Left cardiac atrium (tissue), 4 donors: ENCODE data around the gene KDM8. TPM values are rescaled to one million over a fixed set of nuclear protein-coding genes. Genes with fewer than 3 reads are reported as not detected.
A peak's percentile ranks its signal among the peaks of the same experiment; 100 is the strongest.

Source experiments
- ATAC-seq, 2 donors: fragments of 200-7000 bp; cut with Tn5 transposase; one replicate each; pipeline ENCODE4 v1.9.1; 2020; ENCODE audit warnings: mild to moderate bottlenecking in 2 of 2, moderate library complexity in 2 of 2
- DNase-seq: peaks from one replicate; pipeline ENCODE4 v3.0.0-alpha.2; 2020
- intact Hi-C, 2 donors: fragments of 100-400 bp; cut with DNase I; formaldehyde crosslinking; loops; one replicate each; pipeline versions ENCODE4 v1.14.1 to v1.15.1; 2022 to 2023
- total RNA-seq, 2 donors: library from RNA; stranded (reverse); fragmentation: NEBNext Ultra II Directional; extraction: Animal tissue kit (Norgen Biotek cat#: 25700); gene quantifications; one replicate each; pipeline ENCODE4 v1.2.1, GENCODE V29; 2021
- donor health status: DM: no; HTN: yes; CAD: no.
- donor health status: DM: no; HTN: yes; CAD: no; lungs with severe emphysema.
- donor health status: DM: yes; HTN: yes; CAD: no.
- donor health status: Dilated cardiomyopathy.

The KDM8 gene
- total RNA-seq, 2 donors from 2014 or later = 3.0 to 4.2 TPM

DNA sequence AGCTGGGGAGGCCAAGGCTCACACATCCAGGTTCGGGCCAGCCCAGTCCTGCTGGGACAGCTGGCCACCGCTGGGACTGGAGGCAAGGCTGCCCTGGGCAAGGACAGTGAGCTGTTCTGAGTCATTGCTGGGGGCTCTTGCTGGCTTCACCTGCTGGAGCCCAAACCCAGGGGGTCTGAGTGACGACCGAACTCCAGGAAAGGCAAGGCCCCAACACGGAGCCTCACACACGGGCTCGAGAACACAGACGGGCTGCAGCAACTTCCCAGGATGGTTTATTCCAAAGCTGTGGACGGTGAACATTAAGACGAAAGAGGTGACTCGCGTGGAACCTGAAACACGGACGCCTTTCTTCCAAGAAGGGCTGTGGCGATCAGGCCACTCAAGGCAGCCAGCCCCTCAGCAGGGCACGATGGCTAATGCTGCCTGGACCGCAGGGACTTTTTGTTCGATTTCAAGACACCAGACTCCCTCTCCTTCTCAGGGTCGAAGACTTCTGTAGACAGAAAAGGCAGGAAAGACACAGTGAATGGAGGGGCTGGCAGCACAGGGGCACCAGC lies 21.5 kb downstream of the KDM8 start:
- no peak for ATAC-seq
- peak; percentile 14 for DNase-seq
- intact Hi-C loops = loop anchor here in 1 of 2 donors (10.0 kb wide), 1 partner anchor 230 kb away; no protein-coding TSS in a partner anchor

DNA sequence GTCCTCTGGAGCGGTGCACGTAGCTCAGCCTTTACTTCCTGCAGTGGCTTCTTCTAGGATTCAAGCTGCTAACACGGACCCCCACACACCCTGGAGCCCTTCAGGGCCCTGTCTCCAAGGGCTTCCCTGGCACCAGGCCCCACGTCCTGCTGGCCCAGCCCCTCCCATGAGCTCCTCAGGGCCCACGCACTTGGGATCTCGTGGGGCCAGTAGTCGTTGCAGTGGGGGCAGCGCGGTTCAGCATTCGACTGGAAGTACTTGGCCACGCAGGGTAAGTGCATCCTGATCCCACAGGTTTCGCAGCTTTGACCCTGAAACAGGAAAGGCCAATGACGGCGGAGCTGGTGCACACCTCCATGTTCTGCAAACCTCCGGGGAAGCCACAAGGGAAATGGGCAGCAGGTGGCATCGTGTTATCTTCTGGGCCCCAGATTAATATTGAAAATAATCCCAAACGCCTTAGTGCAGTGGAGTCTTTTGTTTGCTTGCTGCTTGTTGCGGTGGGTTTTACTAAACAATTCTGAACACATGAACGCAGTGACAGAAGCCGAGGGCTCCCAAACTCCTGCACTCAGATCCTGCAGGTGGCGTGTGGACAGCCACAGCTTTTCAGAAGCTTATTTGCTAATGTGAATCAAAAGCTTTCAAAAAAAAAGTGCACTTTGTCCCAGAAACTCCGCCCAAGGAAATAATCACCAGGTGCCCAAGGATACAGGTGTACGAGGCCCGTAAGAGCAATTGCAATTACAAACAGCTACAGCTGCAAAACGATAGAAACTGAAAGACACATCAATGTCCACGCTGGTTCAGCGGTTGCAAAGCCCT lies 22.4 kb downstream of the KDM8 start:
- ATAC-seq = no peak
- peak; percentile 29 for DNase-seq
- intact Hi-C loops = loop anchor here in 1 of 2 donors (10.0 kb wide), 1 partner anchor 229 kb away; no protein-coding TSS in a partner anchor

DNA sequence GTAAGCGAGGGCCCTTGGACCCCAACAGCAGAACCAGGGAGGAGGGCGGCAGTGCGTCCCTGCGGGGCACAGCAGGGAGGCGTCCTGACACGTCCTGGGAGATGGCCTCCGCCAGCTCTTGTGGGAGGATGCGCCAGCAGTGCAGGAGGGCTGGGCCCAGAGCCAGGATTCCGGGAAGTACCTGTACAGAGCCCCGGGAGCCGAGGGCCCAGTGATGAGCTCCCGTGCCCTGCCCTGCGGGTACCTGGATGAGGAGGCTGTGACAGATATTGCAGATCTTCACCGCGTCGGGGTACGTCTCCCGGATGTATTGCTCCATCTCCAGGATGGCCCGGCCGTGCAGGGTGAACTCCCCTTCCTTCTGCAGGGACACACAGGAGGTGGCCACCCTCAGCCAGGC lies 23.1 kb downstream of the KDM8 start:
- intact Hi-C loops = loop anchor here in 1 of 2 donors (10.0 kb wide), 1 partner anchor 228 kb away; no protein-coding TSS in a partner anchor
- DNase-seq = peak; percentile 28
- ATAC-seq = no peak

DNA sequence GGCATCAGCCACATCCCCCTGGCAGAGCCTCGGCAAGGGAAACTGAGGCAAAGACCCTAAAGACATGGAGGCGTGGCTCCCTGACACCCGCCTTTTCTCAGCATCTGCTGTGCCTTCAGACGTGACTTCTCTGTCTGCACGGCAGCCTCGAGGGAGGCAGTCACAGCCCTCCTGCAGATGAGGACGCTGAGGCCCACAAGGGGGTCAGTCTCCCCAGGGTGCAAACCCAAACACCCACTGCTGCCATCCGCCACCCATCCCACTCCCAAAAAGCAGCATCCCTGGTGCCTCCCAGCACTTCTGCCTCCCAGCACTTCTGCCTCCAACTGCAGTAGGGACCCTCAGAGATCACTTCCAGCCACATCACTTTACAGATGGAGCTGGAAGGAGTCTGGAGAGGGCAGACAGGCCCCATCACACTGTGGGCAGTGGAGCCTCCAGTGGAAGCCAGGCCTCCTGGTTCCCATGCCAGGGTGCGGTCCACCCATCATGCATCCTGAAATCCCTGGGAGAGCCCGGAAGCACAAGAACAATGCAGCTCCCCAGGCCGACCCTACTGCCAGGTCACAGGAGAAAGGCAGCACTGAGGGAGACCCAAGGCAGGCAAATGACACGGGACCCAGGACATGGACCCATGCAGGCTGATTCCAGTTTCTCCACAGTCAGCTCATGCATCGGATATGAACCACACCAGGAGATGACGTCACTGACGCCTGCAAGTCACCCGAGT lies 23.8 kb downstream of the KDM8 start:
- intact Hi-C loops = loop anchor here in 1 of 2 donors (10.0 kb wide), 1 partner anchor 228 kb away; no protein-coding TSS in a partner anchor
- ATAC-seq (no peak), DNase-seq (peak; percentile 25)

DNA sequence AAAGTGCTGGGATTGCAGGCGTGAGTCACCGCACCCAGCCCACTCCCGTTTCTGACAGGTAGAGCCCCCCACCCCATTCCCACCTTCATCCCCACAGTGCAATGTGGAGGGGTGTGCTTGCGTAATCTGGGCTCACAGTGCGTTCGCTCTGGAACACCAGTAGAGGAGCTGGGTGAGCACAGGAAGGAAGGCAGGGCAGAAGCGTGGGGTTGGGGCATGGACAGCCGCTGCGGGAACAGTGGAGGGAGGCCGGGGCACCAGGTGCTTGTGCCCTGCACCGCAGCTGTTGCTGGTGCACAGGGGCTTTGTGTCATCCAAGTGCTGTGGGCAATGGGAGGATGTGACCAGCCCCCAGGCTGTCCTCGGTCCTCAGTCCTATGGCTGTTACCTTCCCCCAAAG lies 24.7 kb downstream of the KDM8 start:
- no peak for ATAC-seq
- DNase-seq = peak; percentile 15
- intact Hi-C loops = loop anchor here in 1 of 2 donors (10.0 kb wide), 1 partner anchor 227 kb away; no protein-coding TSS in a partner anchor

DNA sequence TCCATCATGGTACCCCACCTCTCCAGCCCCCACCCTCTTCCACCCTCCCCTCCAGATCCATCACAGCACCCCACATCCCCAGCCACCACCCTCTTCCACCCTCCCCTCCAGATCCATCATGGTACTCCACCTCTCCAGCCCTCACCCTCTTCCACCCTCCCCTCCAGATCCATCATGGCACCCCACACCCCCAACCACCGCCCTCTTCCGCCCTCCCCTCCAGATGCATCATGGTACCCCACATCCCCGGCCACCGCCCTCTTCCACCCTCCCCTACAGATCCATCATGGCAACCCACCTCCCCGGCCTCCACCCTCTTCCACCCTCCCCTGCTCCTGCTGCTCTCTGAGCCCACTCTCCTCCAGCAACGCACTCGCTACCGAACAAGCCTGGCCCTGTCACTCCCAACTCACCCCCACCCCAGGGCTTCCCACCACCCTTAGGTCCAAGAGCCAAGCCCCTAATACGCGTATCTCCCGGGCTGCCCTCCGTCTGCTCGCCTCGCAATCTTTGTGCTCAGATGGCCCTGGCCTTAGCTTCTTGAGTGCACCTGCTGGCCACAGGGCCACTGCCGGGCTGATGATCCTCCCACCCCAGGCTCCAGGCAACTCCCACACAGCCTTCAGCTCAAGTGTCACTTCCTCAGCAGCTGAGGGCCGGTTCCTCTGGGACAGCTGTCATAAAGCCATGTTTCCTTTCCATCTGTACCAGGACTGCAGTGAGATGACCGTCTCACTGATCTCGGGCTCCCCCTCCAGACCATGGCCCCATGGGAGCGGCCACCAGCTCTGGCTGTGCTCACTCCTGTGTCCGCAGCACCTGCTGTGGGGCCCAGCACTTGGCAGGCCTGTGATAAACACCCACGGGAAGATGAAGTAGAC lies 25.5 kb downstream of the KDM8 start:
- peak; percentile 27 to 48 for ATAC-seq

DNA sequence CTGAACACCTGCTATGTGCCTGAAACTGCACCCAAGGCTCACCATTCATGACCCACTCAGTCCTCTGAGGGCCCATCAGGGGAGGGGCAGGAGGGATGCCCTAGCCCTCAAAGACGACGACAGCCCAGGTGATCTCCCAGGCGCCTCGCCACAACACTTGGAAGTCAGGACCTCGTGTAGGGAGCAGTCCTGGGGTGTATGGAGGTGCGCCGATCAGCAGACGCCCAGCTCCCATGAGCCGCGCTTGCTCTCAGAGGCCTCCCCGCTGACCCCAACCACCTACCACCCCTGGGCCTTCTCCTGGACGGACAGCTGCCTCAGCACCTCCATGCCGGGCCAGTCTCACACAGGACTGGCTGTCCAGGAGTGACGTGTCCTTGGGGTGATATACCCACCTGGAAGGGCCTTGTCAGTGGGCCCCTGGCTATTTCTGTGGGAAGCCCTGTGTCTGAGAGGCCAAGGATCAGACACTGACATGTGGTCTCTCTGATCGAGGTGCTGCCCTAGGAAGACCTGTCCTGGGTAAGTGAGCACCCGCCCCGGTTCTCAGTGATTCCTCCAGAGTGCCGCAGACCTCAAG lies 26.7 kb downstream of the KDM8 start:
- intact Hi-C loops = loop anchor here in 1 of 2 donors (5.0 to 10.0 kb wide), 2 partner anchors 137 to 225 kb away; no protein-coding TSS in a partner anchor
- DNase-seq (peak; percentile 16), ATAC-seq (no peak)

More for the DNA sequence above, 25.5 kb downstream of the KDM8 start:
- DNase-seq = peak; percentile 23
- intact Hi-C loops = loop anchor here in 1 of 2 donors (10.0 kb wide), 1 partner anchor 226 kb away; no protein-coding TSS in a partner anchor

DNA sequence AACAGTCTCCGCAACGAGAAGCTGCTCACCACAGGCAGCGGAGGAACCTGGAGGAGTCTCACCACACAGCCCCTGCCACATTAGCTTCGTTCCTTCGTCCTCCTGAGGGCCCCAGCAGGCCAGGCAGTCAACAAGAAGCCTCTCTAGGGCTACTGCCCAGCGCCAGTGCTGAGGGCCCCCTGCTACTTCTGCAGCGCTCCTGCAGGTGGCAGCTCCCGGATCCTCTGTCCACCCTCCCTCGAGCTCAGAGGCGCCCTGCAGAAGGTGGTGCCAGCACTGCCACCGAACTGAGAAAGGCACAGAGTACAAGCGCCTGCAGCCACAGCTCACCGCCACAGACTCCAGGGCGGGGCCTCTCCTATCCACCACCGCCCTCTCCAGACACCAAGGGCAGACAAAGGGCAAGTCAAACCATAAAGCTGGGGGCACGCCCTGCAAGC lies 27.3 kb downstream of the KDM8 start:
- peak in 1 of 2 donors; percentile 7 for ATAC-seq
- intact Hi-C loops = loop anchor here in 1 of 2 donors (5.0 kb wide), 1 partner anchor 137 kb away; no protein-coding TSS in a partner anchor
- peak; percentile 29 for DNase-seq

DNA sequence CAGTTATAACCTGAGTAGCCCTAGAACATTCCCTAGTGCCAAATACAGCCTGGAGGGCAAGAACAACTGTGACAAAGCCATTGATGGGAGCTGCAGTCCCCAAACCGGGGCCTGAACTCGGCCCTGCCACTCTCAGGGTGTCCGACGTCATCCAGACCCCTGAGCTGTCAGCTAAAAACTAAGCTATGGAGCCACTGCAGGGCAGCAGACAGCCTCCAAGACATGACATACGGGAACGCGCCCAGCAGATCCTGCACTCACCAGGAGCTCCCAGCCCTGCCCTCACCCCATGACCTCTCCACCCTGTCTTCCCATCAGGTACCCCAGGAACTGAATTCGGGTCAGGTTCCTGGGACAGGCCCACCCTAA lies 28.4 kb downstream of the KDM8 start:
- no peak for DNase-seq
- intact Hi-C loops = loop anchor here in 1 of 2 donors (5.0 kb wide), 1 partner anchor 136 kb away; no protein-coding TSS in a partner anchor
- ATAC-seq = no peak

DNA sequence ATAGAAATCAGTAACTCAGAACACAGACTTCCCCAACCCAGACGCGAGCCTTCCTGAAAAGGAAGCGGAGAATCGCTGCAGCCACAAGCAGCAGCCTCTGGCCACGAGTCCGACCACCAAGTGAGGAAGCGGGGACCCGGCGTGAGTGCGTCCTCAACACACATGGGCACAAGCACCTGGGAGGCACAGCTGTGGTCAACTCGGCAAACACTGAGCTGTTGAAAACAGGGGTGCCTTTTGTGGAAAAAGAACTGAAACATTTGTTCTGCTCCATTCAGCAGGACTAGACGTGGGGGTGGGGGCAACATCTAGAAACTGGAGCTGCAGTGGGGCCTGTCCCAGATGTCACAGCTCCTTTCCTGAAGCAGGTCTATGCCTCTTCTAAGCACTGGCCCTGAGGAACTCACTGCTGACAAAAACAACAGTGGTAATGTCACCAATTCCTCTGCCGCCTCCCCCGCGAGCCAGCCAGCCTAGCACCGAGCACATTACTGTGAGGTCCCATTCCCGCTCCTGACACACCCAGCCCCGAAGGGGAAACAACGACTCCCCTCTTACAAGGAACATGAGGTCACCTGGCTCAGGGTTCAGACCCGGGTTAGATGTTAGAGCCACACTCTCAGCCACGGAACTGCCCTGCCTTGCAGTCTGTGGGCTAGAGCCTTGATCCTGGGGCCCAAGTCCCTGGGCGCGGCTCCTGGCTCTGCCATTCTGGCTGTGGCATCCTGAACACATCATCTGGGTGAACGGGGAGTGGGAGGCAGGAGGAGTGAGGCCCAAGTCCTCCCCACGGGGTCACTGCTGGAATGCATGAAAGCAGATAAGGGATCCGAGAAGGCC lies 29.0 kb downstream of the KDM8 start:
- DNase-seq = no peak
- intact Hi-C loops = loop anchor here in 1 of 2 donors (5.0 kb wide), 1 partner anchor 135 kb away; no protein-coding TSS in a partner anchor
- ATAC-seq = no peak

DNA sequence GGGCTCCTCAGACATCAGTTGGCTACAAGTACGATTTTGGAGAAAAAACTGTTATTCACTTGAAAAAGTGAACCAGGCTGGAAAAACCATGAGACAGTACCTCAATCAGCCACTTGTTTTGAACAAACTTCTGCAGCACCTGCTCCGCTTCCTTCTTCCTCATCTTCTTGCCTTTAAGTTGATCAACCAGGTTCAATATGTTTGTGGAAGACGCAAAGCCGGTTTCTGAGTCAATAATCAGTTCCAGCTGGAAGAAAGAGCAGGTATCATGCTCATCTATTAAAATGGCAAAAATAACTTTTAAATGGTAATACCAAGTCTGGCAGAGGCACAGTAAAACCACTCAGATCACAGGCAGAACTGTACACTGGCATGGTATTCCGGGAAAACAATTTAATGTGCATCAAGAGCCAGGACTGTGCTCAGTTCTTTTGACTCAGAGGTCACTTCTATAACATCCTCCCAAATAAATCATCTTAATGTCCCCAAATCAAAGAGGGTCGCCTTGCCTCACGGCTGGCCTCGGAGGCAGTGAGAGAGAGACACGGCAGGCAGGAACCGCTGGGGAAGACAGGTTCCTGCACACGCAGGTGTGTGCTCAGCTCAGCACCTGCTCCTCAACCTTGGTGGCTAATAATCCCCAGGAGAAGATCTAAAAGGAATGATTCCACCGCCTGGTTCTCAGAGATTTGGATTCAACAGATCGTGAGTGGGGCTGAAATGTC lies 29.7 kb downstream of the KDM8 start:
- ATAC-seq (no peak), DNase-seq (no peak)
- intact Hi-C loops = loop anchor here in 1 of 2 donors (5.0 kb wide), 1 partner anchor 134 kb away; no protein-coding TSS in a partner anchor

DNA sequence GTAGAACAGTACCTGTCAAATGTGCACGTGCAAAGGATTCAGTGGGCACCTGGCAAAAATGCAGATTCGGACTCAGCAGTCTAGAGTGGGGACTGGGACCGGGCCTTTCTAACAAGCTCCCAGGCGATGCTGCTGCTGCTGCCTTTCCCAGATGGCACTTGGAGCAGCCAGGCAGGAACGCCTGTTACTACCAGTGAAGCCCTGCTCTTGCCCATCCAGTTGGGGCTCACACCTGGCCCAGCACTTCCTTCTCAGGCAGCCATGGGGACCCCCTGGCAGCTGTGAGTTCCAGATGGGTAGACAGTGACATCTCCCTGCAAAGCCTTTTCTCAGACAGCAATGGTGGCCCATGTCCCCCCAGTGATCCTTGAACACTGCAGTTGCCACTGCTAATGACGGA lies 30.4 kb downstream of the KDM8 start:
- DNase-seq = no peak
- ATAC-seq = no peak
- intact Hi-C loops = loop anchor here in 1 of 2 donors (5.0 kb wide), 1 partner anchor 134 kb away; no protein-coding TSS in a partner anchor

DNA sequence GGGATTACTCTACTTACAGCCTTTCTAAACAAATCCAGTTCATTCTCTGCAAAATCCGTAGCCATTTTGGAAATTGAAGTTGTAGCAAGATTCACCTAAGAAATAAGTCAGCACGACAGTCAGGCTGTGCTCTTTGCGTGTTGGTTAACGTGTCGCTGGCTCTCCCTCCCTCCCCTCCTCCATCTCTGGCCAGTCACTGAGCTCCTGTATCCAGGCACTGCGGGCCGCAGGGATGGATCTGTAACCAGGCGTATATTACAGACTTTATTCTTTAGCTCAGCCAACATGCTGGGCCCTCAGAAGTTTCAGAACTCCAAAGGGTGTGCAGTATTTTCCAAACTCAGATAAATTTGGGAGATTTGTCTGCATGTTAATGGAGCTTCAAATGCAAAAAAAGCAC lies 30.8 kb downstream of the KDM8 start:
- ATAC-seq (no peak), DNase-seq (no peak)
- intact Hi-C loops = loop anchor here in 1 of 2 donors (5.0 kb wide), 1 partner anchor 133 kb away; no protein-coding TSS in a partner anchor

DNA sequence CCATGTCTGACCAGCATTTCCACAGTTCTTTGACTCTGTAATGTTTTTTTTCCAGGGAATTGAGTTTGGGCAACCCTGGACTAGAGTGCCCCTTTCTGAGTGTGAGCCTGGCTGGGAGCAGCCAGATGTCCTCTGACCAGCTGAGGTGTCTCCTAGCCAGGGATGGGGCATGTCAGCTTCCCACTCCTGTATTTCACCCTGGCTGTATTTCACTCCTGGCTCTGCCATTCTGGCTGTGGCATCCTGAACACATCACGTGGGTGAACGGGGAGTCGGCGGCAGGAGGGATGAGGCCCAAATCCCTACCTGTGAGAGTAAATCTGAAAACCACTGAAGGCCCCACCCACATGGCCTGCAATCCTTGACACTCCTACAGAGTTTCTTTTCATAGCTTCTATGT lies 31.3 kb downstream of the KDM8 start:
- no peak for ATAC-seq
- DNase-seq = no peak
- intact Hi-C loops = loop anchor here in 1 of 2 donors (5.0 kb wide), 2 partner anchors 83 to 133 kb away; no protein-coding TSS in a partner anchor

DNA sequence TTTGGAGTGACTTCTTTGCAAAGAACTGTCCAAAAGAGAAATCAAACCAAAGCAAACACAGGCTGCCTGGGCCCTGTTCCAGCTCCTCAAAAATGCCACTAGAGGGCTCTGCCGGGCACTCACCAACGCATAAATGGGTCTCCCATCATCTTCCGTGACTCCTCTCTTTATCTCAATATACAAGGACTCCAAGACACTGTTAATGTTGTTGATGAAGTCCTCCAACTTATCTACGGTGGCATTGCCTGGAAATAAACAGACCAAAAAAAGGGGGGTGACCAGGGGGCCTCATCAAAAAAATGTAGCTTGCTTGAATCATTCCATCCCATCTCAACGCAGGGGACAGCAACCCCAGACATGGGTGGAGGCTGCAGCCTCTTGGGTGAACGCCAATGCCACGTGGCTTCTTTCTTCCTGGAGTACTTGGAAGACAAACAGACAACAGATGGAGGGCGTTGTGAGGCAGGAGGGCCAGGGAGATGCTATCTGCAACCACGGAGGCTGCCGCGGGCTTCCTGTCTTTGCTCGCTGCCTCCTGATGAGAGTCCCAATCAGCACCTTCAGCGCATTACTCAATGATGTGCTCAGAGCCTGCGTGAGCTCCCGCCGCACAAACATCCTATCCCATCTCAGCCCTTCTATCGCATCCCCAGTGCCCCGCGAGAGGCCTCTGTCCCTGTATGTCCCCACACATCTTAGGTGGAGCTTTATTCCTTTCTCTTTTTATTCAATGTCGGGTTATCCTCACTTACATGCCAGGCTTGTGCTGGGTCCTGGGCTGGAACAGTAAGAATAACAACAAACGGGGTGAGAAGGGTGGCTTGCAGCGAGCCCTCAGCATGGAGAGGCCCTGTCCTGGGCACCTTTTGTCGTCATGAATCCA lies 32.0 kb downstream of the KDM8 start:
- intact Hi-C loops = loop anchor here in 1 of 2 donors (5.0 kb wide), 1 partner anchor 82 kb away; no protein-coding TSS in a partner anchor

More for the DNA sequence above, 32.0 kb downstream of the KDM8 start:
- DNase-seq (peak; percentile 94), ATAC-seq (peak; percentile 66 to 68)
